WI38 (cell line): ENCODE data around the gene EPHA3.

Experiments
- H3K4me3 ChIP-seq: 2 replicates; pipeline ENCODE4 v1.5.1; 2011; ENCODE audit warnings: low read depth, mild to moderate bottlenecking, control low read depth, low read length
- TF ChIP-seq, protein P1 (sequence below): IDR thresholded peaks from 2 replicates; pipeline ENCODE4 v1.5.1; 2012; ENCODE audit warnings: low read depth, mild to moderate bottlenecking, control low read depth, low read length

The EPHA3 gene

DNA sequence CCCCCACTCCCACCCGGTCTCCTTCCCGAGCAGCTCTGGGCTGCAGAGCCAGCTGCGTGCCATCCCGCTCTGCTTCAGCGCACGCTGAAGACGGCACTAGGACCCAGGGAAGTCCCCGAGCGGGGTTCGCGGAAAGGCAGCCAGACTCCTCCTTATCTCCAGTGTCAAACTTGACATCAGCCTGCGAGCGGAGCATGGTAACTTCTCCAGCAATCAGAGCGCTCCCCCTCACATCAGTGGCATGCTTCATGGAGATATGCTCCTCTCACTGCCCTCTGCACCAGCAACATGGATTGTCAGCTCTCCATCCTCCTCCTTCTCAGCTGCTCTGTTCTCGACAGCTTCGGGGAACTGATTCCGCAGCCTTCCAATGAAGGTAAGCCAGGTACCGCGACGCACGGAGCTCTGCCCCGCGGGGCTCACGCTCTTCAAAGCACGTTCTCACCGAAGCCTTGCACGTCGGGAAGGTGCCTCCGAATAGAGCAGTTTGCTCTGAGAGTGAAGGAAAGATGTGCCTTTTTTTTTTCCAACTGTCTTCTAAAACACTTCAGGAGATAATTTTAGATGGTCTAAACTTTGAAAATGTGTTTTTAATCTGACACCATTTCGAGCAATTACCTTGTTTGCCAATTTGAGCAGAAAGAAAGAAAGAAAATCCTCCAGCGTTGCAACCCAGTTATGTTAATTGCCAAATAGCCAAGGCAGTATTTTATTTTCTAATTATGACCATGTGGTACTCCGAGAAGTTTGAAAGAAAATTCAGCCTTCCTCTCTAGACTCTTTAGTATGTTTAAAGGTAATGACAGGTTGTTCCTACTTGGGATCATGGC, at the start of gene EPHA3:
EPHA3 (plus strand) TSS at position 161 of the 830 bp plus-strand sequence; CDS start at position 289, 128 bp downstream.
- H3K4me3 ChIP-seq: no peak within 1 kb of the TSS
- TF ChIP-seq, protein P1, sequence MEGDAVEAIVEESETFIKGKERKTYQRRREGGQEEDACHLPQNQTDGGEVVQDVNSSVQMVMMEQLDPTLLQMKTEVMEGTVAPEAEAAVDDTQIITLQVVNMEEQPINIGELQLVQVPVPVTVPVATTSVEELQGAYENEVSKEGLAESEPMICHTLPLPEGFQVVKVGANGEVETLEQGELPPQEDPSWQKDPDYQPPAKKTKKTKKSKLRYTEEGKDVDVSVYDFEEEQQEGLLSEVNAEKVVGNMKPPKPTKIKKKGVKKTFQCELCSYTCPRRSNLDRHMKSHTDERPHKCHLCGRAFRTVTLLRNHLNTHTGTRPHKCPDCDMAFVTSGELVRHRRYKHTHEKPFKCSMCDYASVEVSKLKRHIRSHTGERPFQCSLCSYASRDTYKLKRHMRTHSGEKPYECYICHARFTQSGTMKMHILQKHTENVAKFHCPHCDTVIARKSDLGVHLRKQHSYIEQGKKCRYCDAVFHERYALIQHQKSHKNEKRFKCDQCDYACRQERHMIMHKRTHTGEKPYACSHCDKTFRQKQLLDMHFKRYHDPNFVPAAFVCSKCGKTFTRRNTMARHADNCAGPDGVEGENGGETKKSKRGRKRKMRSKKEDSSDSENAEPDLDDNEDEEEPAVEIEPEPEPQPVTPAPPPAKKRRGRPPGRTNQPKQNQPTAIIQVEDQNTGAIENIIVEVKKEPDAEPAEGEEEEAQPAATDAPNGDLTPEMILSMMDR: no peak

DNA sequence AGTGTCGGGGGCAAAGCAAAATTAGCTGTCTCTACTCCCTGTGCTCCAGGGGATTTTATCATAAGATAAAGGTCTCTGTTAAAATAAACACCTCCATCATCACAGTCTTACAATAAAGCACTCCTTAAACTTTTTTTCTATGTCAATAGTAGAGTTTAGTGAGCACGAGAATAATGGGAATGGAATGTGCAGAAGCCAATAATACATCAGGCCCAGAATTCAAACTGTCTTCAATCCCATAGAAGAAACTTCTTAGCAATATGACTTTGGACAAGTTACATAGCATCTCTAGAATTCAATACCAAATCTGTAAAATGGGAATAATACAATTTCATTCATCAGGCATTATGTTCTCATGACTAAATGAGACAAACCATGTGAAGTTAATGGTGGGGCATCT, 49.0 kb upstream of the EPHA3 start:
- H3K4me3 ChIP-seq: no peak overlapping the region
- TF ChIP-seq, protein P1: no peak

DNA sequence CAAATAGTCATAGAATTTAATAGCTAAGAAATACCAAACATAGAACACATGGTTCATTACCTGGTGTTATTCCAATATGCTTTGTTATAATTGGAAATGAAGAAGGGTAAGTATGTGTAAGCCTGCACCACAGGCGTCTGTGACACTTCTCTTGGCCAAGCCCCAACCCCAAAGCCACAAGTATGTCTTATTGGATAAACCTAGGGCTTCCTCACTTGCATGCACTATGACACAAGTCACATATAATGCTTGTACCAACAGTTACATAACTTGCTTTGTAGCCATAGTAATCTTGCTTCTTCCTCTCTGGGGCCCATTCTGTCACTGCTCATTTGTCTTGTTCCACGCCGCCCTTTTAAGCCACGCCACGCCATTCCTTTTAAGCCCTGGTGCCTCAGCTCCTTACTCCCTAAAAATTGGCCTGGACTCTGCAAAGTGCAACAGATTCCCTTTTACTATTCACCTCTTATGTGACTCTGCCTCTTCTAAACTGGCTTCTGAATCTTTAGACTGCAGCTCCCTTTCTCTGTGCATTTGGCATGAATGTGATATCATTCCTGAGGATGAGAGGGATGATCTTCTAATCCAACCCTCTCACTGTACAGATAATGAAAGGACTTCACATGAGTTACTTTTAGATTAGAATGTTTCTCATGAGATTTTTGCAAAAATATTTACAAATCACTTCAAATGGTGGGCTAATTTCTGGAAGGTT, 48.1 kb upstream of the EPHA3 start:
- H3K4me3 ChIP-seq: no peak overlapping the region
- TF ChIP-seq, protein P1: no peak

DNA sequence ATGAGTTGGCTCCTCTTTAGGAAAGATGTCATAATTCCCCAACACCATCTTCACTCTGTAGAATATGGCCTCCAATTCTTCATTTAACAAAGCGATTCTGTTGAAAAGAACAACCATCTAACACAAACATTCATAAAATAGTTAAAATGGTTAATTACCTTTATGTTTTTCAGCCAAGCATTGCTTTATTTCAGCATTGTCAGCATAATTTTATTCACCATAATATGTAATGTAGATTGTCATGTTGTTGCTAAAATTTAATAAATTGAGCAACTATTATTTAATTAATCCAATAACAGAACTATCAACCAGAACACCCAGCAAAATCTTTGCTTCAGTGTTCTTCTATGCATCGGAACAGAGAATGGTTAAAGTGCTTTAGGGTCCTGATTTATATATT, 46.2 kb upstream of the EPHA3 start:
- TF ChIP-seq, protein P1: no peak
- H3K4me3 ChIP-seq: no peak overlapping the region

DNA sequence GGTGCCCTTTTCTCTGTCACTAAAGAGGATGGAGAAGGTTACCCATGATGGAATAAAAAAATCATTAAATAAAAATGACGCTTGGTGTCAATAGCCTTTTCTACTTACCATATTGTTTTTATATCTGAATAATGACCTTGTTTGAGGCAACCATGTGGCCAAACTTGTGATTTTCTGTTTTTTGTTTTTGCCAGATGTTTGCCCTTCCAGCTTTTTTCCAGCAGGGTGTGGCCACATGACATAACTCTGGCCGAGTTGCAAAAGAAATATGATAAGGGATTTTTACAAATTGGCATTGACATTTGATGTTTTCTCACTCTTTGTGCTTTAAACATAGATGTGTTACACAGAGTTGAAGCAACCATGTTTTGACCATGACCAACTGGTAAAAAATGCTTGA, 39.7 kb upstream of the EPHA3 start:
- H3K4me3 ChIP-seq: no peak overlapping the region
- TF ChIP-seq, protein P1: no peak

DNA sequence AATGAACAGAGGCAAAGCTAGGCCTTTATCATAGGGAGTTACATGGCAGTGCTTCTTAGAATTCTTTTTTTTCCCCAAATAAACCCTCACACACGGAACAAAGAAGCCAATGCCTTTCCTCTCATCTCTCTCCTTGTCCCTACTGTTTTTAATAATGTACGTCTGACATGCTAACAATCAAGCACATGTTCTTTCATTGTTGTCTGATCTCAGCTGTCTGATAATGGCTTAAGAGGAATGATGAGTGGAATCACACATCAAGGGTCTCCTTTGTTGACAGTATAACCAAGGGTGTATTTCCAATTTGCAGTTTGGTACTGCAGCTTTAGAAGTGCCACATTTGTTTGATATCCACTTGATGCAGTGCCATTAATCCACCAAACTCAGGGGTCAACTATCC, 34.8 kb upstream of the EPHA3 start:
- H3K4me3 ChIP-seq: no peak overlapping the region
- TF ChIP-seq, protein P1: no peak

DNA sequence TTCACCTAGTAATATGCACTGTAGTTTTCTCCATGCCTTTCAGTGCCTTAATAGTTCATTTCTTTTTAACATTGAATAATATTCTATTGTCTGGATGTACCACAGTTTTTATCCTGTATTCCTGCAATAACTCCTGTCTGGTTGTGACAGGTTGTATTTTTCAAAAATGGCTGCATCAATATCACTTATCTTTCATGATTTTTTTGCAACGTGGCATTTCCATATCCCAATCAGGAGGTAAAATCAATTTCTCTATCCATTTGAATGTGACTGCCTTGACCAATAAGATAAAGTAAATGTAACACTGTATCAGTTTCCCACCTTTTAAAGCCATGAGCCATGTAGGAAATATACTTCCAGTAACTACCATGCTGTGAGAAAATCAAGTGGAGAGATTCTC, 27.5 kb upstream of the EPHA3 start:
- no peak overlapping the region for H3K4me3 ChIP-seq
- TF ChIP-seq, protein P1: no peak
